Spleen (tissue), 11 donors: ENCODE measurements around the gene LPP. TPM values are rescaled to one million over a fixed set of nuclear protein-coding genes. Genes with fewer than 3 reads are reported as not detected.
A peak's percentile ranks its signal among the peaks of the same experiment; 100 is the strongest.

ENCODE experiments used
- DNase-seq: peaks from one replicate; pipeline ENCODE4 v3.0.0-alpha.2; 2020
- H3K27ac ChIP-seq, 8 donors: fragments of 200-600 bp; sonication (generic) in 7 of 8; 1 replicate in 4 of 8; 2 replicates in 4 of 8; pipeline versions ENCODE4 v1.5.0 to v1.8.0; 2016 to 2021; ENCODE audit warnings: inconsistent platforms in 4 of 8, mild to moderate bottlenecking in 4 of 8, moderate library complexity in 1 of 8
- H3K27me3 ChIP-seq, 7 donors: fragments of 200-600 bp; sonication (generic) in 6 of 7; replicated peaks in 1 of 7; 1 replicate in 4 of 7; 2 replicates in 3 of 7; pipeline versions ENCODE4 v1.5.0 to v1.8.0; 2016 to 2021; ENCODE audit warnings: inconsistent platforms in 3 of 7, mild to moderate bottlenecking in 1 of 7
- H3K36me3 ChIP-seq, 6 donors: fragments of 200-600 bp; sonication (generic) in 5 of 6; 1 replicate in 4 of 6; 2 replicates in 2 of 6; pipeline versions ENCODE4 v1.5.0 to v1.8.0; 2016 to 2021; ENCODE audit warnings: inconsistent platforms in 2 of 6
- H3K4me1 ChIP-seq, 6 donors: fragments of 200-600 bp; sonication (generic) in 5 of 6; 1 replicate in 3 of 6; 2 replicates in 3 of 6; pipeline versions ENCODE4 v1.5.0 to v1.8.0; 2016 to 2021; ENCODE audit warnings: inconsistent platforms in 3 of 6
- H3K4me3 ChIP-seq, 8 donors: fragments of 200-600 bp; sonication (generic) in 7 of 8; 1 replicate in 4 of 8; 2 replicates in 4 of 8; pipeline versions ENCODE4 v1.5.0 to v1.8.0; 2016 to 2021; ENCODE audit warnings: inconsistent platforms in 4 of 8, mild to moderate bottlenecking in 4 of 8, moderate library complexity in 2 of 8
- H3K9me3 ChIP-seq, 8 donors: fragments of 200-600 bp; sonication (generic) in 7 of 8; 1 replicate in 4 of 8; 2 replicates in 4 of 8; pipeline versions ENCODE4 v1.5.0 to v1.8.0; 2016 to 2021; ENCODE audit warnings: inconsistent platforms in 4 of 8
- CTCF ChIP-seq, 11 experiments: fragments of 200-600 bp in 7 of 11; fragments of 450-650 bp in 4 of 11; sonication (generic) in 4 of 11; IDR thresholded peaks in 8 of 11; conservative IDR thresholded peaks in 3 of 11; 1 replicate in 7 of 11; 2 replicates in 4 of 11; pipeline versions ENCODE4 v1.4.0 to v1.8.0; 2016 to 2021; ENCODE audit warnings: antibody characterized with exemption in 11 of 11, inconsistent platforms in 4 of 11, mild to moderate bottlenecking in 1 of 11
- POLR2A ChIP-seq, 3 donors: fragments of 450-650 bp; IDR thresholded peaks; one replicate each; pipeline ENCODE4 v1.5.1; 2017; ENCODE audit warnings: antibody characterized with exemption in 3 of 3, mild to moderate bottlenecking in 1 of 3
- POLR2AphosphoS5 ChIP-seq, 3 donors: sonication (generic); formaldehyde crosslinking; IDR thresholded peaks; one replicate each; pipeline ENCODE4 v1.5.1; 2017; ENCODE audit warnings: antibody characterized with exemption in 3 of 3
- WGBS, 5 donors: extraction: QIAGEN DNeasy Blood & Tissue Kit in 3 of 5; methylation state at CpG; one replicate each; pipeline versions ENCODE4 v1.1.5 to v1.1.7; 2013 to 2018; 5-methylcytosine and 5-hydroxymethylcytosine counted together
- intact Hi-C: fragments of 100-400 bp; cut with DNase I; formaldehyde crosslinking; loops from one replicate; pipeline ENCODE4 v1.15.0; 2023; ENCODE audit warnings: low total_unique reads
- polyA plus RNA-seq, 3 donors: library from polyadenylated mRNA; stranded (reverse); fragments of 200-250 nt; gene quantifications; one replicate each; pipeline ENCODE4 v1.2.1, GENCODE V29; 2013
- total RNA-seq, 7 donors: library from RNA; depleted of rRNA in 3 of 7; stranded (reverse); fragments of >200 nt in 3 of 7; fragmentation: NEBNext Ultra II Directional in 4 of 7; extraction: Animal tissue kit (Norgen Biotek cat#: 25700) in 4 of 7; gene quantifications; one replicate each; pipeline versions ENCODE4 v1.1.0 to v1.2.1, GENCODE V29; 2016 to 2021
- donor health status: healthy with polysubstance abuse.
- donor health status: DM: no; HTN: no; CAD: no; lungs with moderate emphysema.
- donor health status: DM: no; HTN: no; CAD: no.
- donor health status: Bipolar disorder and iron deficiency.
- donor health status: healthy.
- donor health status: DM: no; HTN: no; CAD: no.
- donor health status: DM: yes; HTN: yes; CAD: no.

Gene LPP
- total and polyA plus RNA-seq, 10 donors = 2.4 to 270 (median 156) TPM

- peaks cover 0 to 24% (median 9%) of the 10 kb centered on the region in 6 donors for H3K4me1 ChIP-seq
- TF ChIP-seq POLR2AphosphoS5 (IDR thresholded peaks at IDR 0.05) = no peak
- TF ChIP-seq CTCF (IDR thresholded peaks at IDR 0.05 in 8 of 11, conservative IDR thresholded peaks at IDR 0.05 in 3 of 11) = no peak
- TF ChIP-seq POLR2A (IDR thresholded peaks at IDR 0.05) = no peak
- WGBS, 5 donors = 91 to 95% (median 95%) methylated on average over 2 of the region's 2 CpGs
- H3K9me3 ChIP-seq = no peaks in the 10 kb centered on the region
- peak overlapping the region in 3 of 8 donors; percentile 76 to 87 (median 79) for H3K27ac ChIP-seq
- H3K27me3 ChIP-seq = no peaks in the 10 kb centered on the region
- no peaks in the 10 kb centered on the region for H3K36me3 ChIP-seq
- peak overlapping the region in 1 of 8 donors; percentile 52 for H3K4me3 ChIP-seq
- DNase-seq = no peak
- intact Hi-C loops = no loop called here
Measured at GRCh38 chr3:188124184-188124583, 29.8 kb upstream of the LPP start.

GRCh38 chr3:188125076-188125475, 28.9 kb upstream of the LPP start:
- H3K36me3 ChIP-seq = no peaks in the 10 kb centered on the region
- TF ChIP-seq CTCF (IDR thresholded peaks at IDR 0.05 in 8 of 11, conservative IDR thresholded peaks at IDR 0.05 in 3 of 11) (no peak), POLR2AphosphoS5 (IDR thresholded peaks at IDR 0.05) (no peak), POLR2A (IDR thresholded peaks at IDR 0.05) (no peak)
- intact Hi-C loops = no loop called here
- DNase-seq = no peak
- WGBS, 5 donors = 93 to 99% (median 98%) methylated on average over 3 of the region's 3 CpGs
- H3K27ac ChIP-seq = peak overlapping the region in 5 of 8 donors; percentile 8 to 87 (median 22)
- H3K27me3 ChIP-seq = no peaks in the 10 kb centered on the region
- H3K4me3 ChIP-seq = peak overlapping the region in 1 of 8 donors; percentile 19
- H3K9me3 ChIP-seq = no peaks in the 10 kb centered on the region
- H3K4me1 ChIP-seq = peaks cover 0 to 24% (median 9%) of the 10 kb centered on the region in 6 donors

GRCh38 chr3:188126276-188126675, 27.7 kb upstream of the LPP start:
- WGBS, 5 donors = 88 to 96% (median 93%) methylated on average over 2 of the region's 2 CpGs
- no peak for TF ChIP-seq CTCF (IDR thresholded peaks at IDR 0.05 in 8 of 11, conservative IDR thresholded peaks at IDR 0.05 in 3 of 11)
- no peak for TF ChIP-seq POLR2A (IDR thresholded peaks at IDR 0.05)
- no peak for TF ChIP-seq POLR2AphosphoS5 (IDR thresholded peaks at IDR 0.05)
- Histone ChIP-seq H3K4me3 (no peak overlapping the region), H3K9me3 (no peaks in the 10 kb centered on the region), H3K4me1 (peaks cover 0 to 24% (median 9%) of the 10 kb centered on the region in 6 donors), H3K27me3 (no peaks in the 10 kb centered on the region), H3K36me3 (no peaks in the 10 kb centered on the region), H3K27ac (no peak overlapping the region)
- no peak for DNase-seq
- intact Hi-C loops = no loop called here

GRCh38 chr3:188126934-188127333, 27.0 kb upstream of the LPP start:
- H3K27ac ChIP-seq = no peak overlapping the region
- no peak for DNase-seq
- no peaks in the 10 kb centered on the region for H3K36me3 ChIP-seq
- no peak overlapping the region for H3K4me3 ChIP-seq
- peaks cover 0 to 24% (median 9%) of the 10 kb centered on the region in 6 donors for H3K4me1 ChIP-seq
- 86 to 94% (median 88%) methylated on average over 8 of the region's 8 CpGs for WGBS, 5 donors
- no peak for TF ChIP-seq CTCF (IDR thresholded peaks at IDR 0.05 in 8 of 11, conservative IDR thresholded peaks at IDR 0.05 in 3 of 11)
- no peak for TF ChIP-seq POLR2A (IDR thresholded peaks at IDR 0.05)
- TF ChIP-seq POLR2AphosphoS5 (IDR thresholded peaks at IDR 0.05) = no peak
- no peaks in the 10 kb centered on the region for H3K27me3 ChIP-seq
- intact Hi-C loops = no loop called here
- H3K9me3 ChIP-seq = no peaks in the 10 kb centered on the region
